ENCODE data around the gene COL13A1.

The COL13A1 gene

GRCh38 chr10:69892816-69893215 lies 91.1 kb downstream of the COL13A1 start:
- DNase-seq, result no peak

- DNase-seq, result no peak
These were observed 91.7 kb downstream of the COL13A1 start for GRCh38 chr10:69893271-69893900.

- DNase-seq, result no peak
These were observed 92.5 kb downstream of the COL13A1 start for GRCh38 chr10:69894156-69894555.

- DNase-seq, result no peak
These were observed 94.1 kb downstream of the COL13A1 start for GRCh38 chr10:69895759-69896158.

GRCh38 chr10:69896606-69897231 lies 95.0 kb downstream of the COL13A1 start:
- DNase-seq, result no peak

GRCh38 chr10:69897432-69897831 lies 95.7 kb downstream of the COL13A1 start:
- DNase-seq, result no peak

- DNase-seq, result no peak
These were observed 96.3 kb downstream of the COL13A1 start for GRCh38 chr10:69897999-69898398.

- DNase-seq, result no peak
These were observed 96.8 kb downstream of the COL13A1 start for GRCh38 chr10:69898524-69898923.

- DNase-seq, result no peak
These were observed 97.2 kb downstream of the COL13A1 start for GRCh38 chr10:69898941-69899340.

- DNase-seq, result no peak
These were observed 98.3 kb downstream of the COL13A1 start for GRCh38 chr10:69899727-69900595.

GRCh38 chr10:69901022-69901421 lies 99.3 kb downstream of the COL13A1 start:
- DNase-seq, result no peak

- peak; percentile 52 for DNase-seq
These were observed 100.2 kb downstream of the COL13A1 start for GRCh38 chr10:69901628-69902505.

- no peak for DNase-seq
These were observed 101.3 kb downstream of the COL13A1 start for GRCh38 chr10:69902835-69903535.

GRCh38 chr10:69904533-69904932 lies 102.8 kb downstream of the COL13A1 start:
- DNase-seq, result no peak

- no peak for DNase-seq
These were observed 104.7 kb downstream of the COL13A1 start for GRCh38 chr10:69906425-69906824.

GRCh38 chr10:69907517-69907916 lies 105.8 kb downstream of the COL13A1 start:
- DNase-seq, result no peak

GRCh38 chr10:69908124-69908523 lies 106.4 kb downstream of the COL13A1 start:
- DNase-seq, result no peak

- DNase-seq, result no peak
These were observed 108.9 kb downstream of the COL13A1 start for GRCh38 chr10:69910561-69910960.

- no peak for DNase-seq
These were observed 110.2 kb downstream of the COL13A1 start for GRCh38 chr10:69911613-69912528.

GRCh38 chr10:69912589-69912988 lies 110.9 kb downstream of the COL13A1 start:
- DNase-seq, result no peak

Data from hematopoietic multipotent progenitor cell treated with erythropoietin and hydrocortisone succinate and interleukin-3 and kit ligand, for 6 days (in vitro differentiated cells).